Neural crest cell (in vitro differentiated cells): Measurements from ENCODE around the gene LAMP5. TPM values are rescaled to one million over a fixed set of nuclear protein-coding genes. Genes with fewer than 3 reads are reported as not detected.

Experiments used
- DNase-seq: peaks from one replicate; pipeline ENCODE4 v3.0.0; 2021; ENCODE audit warnings: low read depth, mixed read lengths, low spot score
- H3K27ac Mint-ChIP-seq: one replicate; pipeline ENCODE4 v1.8.0; 2021; ENCODE audit warnings: mild to moderate bottlenecking, mixed read lengths; ENCODE audit not compliant: unreplicated experiment
- H3K27me3 Mint-ChIP-seq: 2 replicates; pipeline ENCODE4 v1.8.0; 2021; ENCODE audit warnings: low read depth, mild to moderate bottlenecking, mixed read lengths
- H3K36me3 Mint-ChIP-seq: 2 replicates; pipeline ENCODE4 v1.8.0; 2021; ENCODE audit warnings: low read depth, mild to moderate bottlenecking, mixed read lengths
- H3K4me1 Mint-ChIP-seq: 2 replicates; pipeline ENCODE4 v1.8.0; 2021; ENCODE audit warnings: mixed read lengths
- H3K4me3 Mint-ChIP-seq: one replicate; pipeline ENCODE4 v1.8.0; 2021; ENCODE audit warnings: mild to moderate bottlenecking, mixed read lengths
- H3K9me3 Mint-ChIP-seq: 2 replicates; pipeline ENCODE4 v1.8.0; 2021; ENCODE audit warnings: mixed read lengths
- CTCF ChIP-seq: fragments of 200-600 bp; sonication (generic); conservative IDR thresholded peaks from 2 replicates; pipeline ENCODE4 v1.5.0; 2021; ENCODE audit warnings: antibody characterized with exemption, mild to moderate bottlenecking
- total RNA-seq: library from RNA; stranded (reverse); gene quantifications from 2 replicates; pipeline ENCODE4 v1.2.1, GENCODE V29; 2021

LAMP5 gene
- total RNA-seq, 1 donor from 2014 or later: 0.98 TPM

GRCh38 chr20:9476637-9477036 is 37.8 kb upstream of the LAMP5 start:
- Mint-ChIP-seq H3K36me3 (peaks cover 29% of the 10 kb centered on the region), H3K27me3 (no peaks in the 10 kb centered on the region), H3K4me3 (no peak overlapping the region), H3K27ac (no peak overlapping the region), H3K4me1 (peaks cover 5% of the 10 kb centered on the region), H3K9me3 (no peaks in the 10 kb centered on the region)
- no peak for DNase-seq
- no peak for TF ChIP-seq CTCF

- Mint-ChIP-seq H3K36me3 (peaks cover 22% of the 10 kb centered on the region), H3K27ac (no peak overlapping the region), H3K4me3 (no peak overlapping the region), H3K27me3 (no peaks in the 10 kb centered on the region), H3K4me1 (peaks cover 5% of the 10 kb centered on the region), H3K9me3 (no peaks in the 10 kb centered on the region)
- no peak for TF ChIP-seq CTCF
- DNase-seq: no peak
Measured at GRCh38 chr20:9478771-9479170, 35.6 kb upstream of the LAMP5 start.

- H3K27ac Mint-ChIP-seq: no peak overlapping the region
- TF ChIP-seq CTCF: no peak
Measured at GRCh38 chr20:9480066-9480465, 34.3 kb upstream of the LAMP5 start.

GRCh38 chr20:9482180-9482579 is 32.2 kb upstream of the LAMP5 start:
- no peak for TF ChIP-seq CTCF
- Mint-ChIP-seq H3K4me1 (peaks cover 4% of the 10 kb centered on the region), H3K4me3 (no peak overlapping the region), H3K9me3 (no peaks in the 10 kb centered on the region), H3K36me3 (peaks cover 15% of the 10 kb centered on the region), H3K27me3 (no peaks in the 10 kb centered on the region), H3K27ac (no peak overlapping the region)
- no peak for DNase-seq

More at GRCh38 chr20:9480066-9480465, 34.3 kb upstream of the LAMP5 start:
- Mint-ChIP-seq H3K36me3 (peaks cover 24% of the 10 kb centered on the region), H3K9me3 (no peaks in the 10 kb centered on the region), H3K27me3 (no peaks in the 10 kb centered on the region), H3K4me1 (peaks cover 9% of the 10 kb centered on the region), H3K4me3 (no peak overlapping the region)
- DNase-seq: no peak

- peaks cover 12% of the 10 kb centered on the region for H3K36me3 Mint-ChIP-seq
- no peak for DNase-seq
- H3K9me3 Mint-ChIP-seq: no peaks in the 10 kb centered on the region
- H3K4me1 Mint-ChIP-seq: peaks cover 6% of the 10 kb centered on the region
- TF ChIP-seq CTCF: no peak
- H3K27ac Mint-ChIP-seq: no peak overlapping the region
- H3K4me3 Mint-ChIP-seq: no peak overlapping the region
- no peaks in the 10 kb centered on the region for H3K27me3 Mint-ChIP-seq
Measured at GRCh38 chr20:9483131-9483530, 31.3 kb upstream of the LAMP5 start.
